Measurements from ENCODE around the gene KRTAP10-3.

DNA sequence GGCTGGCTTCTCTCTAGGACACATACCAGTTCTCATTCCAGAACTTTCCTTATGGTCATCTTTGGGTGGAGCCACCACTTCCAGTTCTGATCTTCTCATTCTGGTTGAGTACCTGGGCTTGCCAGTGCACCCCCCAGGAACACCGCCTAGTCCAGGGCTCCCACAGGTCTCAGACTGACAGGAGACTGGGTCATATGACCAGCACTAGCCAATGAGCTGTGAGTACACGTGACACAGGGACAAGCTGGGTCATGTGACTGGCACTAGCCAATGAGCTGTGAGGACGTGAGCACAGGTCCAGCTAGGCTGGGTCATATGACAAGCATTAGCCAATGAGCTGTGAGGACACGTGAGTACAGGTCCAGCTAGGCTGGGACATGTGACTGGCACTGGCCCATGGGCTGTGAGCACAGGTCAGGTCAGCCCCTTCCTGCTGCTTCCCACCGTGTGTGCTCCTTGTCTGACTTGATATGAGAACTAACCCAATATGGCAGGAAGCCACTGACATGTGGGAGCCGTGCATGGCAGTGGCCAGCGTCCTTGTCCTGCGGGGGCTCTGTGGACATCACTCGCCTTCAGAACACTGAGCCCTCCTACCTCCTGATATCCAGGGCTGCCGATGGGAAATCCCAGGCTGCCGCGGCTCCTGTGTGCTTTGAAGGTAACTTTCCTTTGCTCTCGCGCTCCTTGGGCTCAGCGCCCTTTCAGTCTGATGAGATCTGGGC, 41.3 kb downstream of the KRTAP10-3 start:
- TF ChIP-seq, protein P1, sequence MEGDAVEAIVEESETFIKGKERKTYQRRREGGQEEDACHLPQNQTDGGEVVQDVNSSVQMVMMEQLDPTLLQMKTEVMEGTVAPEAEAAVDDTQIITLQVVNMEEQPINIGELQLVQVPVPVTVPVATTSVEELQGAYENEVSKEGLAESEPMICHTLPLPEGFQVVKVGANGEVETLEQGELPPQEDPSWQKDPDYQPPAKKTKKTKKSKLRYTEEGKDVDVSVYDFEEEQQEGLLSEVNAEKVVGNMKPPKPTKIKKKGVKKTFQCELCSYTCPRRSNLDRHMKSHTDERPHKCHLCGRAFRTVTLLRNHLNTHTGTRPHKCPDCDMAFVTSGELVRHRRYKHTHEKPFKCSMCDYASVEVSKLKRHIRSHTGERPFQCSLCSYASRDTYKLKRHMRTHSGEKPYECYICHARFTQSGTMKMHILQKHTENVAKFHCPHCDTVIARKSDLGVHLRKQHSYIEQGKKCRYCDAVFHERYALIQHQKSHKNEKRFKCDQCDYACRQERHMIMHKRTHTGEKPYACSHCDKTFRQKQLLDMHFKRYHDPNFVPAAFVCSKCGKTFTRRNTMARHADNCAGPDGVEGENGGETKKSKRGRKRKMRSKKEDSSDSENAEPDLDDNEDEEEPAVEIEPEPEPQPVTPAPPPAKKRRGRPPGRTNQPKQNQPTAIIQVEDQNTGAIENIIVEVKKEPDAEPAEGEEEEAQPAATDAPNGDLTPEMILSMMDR (IDR thresholded peaks at IDR 0.05; ENCODE audit: insufficient read depth, low read length), result no peak
- TF ChIP-seq GABPA (IDR thresholded peaks at IDR 0.05; ENCODE audit: low read depth), result no peak

All from HL-60 (cell line).